H9 (cell line): ENCODE data around the gene PSMB3. TPM values are rescaled to one million over a fixed set of nuclear protein-coding genes. Genes with fewer than 3 reads are reported as not detected.

ENCODE experiments used
- DNase-seq: peaks from one replicate; pipeline ENCODE4 v3.0.0-alpha.2; 2017
- H2AFZ ChIP-seq: one replicate; pipeline ENCODE4 v1.6.1; 2013; ENCODE audit warnings: mild to moderate bottlenecking, low read length, control low read depth, moderate library complexity
- H2AK5ac ChIP-seq: 2 replicates; pipeline ENCODE4 v1.6.1; 2013; ENCODE audit warnings: low read length, control low read depth, mixed read lengths; ENCODE audit not compliant: insufficient read length
- H2BK120ac ChIP-seq: one replicate; pipeline ENCODE4 v1.6.1; 2013; ENCODE audit warnings: low read depth, mild to moderate bottlenecking, low read length, control low read depth, inconsistent platforms; ENCODE audit not compliant: poor library complexity, severe bottlenecking
- H2BK12ac ChIP-seq: 2 replicates; pipeline ENCODE4 v1.6.1; 2013; ENCODE audit warnings: low read length, control low read depth, mixed read lengths, low read depth; ENCODE audit not compliant: insufficient read length
- H2BK15ac ChIP-seq: 2 replicates; pipeline ENCODE4 v1.6.1; 2013; ENCODE audit warnings: low read depth, low read length, control low read depth
- H2BK20ac ChIP-seq: one replicate; pipeline ENCODE4 v1.6.1; 2013; ENCODE audit warnings: low read depth, mild to moderate bottlenecking, low read length, control low read depth, inconsistent platforms; ENCODE audit not compliant: poor library complexity, severe bottlenecking
- H2BK5ac ChIP-seq: 2 replicates; pipeline ENCODE4 v1.6.1; 2013; ENCODE audit warnings: low read length, control low read depth, mixed read lengths; ENCODE audit not compliant: insufficient read length
- H3K14ac ChIP-seq: 2 replicates; pipeline ENCODE4 v1.6.1; 2013; ENCODE audit warnings: low read length, control low read depth; ENCODE audit not compliant: insufficient read depth
- H3K18ac ChIP-seq: 2 replicates; pipeline ENCODE4 v1.6.1; 2013; ENCODE audit warnings: low read depth, mild to moderate bottlenecking, mixed read lengths, low read length, control low read depth; ENCODE audit not compliant: insufficient read length
- H3K23ac ChIP-seq: 2 replicates; pipeline ENCODE4 v1.6.1; 2013; ENCODE audit warnings: low read length, control low read depth, mixed read lengths, low read depth; ENCODE audit not compliant: insufficient read length
- H3K23me2 ChIP-seq: 2 replicates; pipeline ENCODE4 v1.6.1; 2013; ENCODE audit warnings: low read depth, mild to moderate bottlenecking, mixed read lengths, low read length, control low read depth; ENCODE audit not compliant: insufficient read length, poor library complexity, severe bottlenecking
- H3K27ac ChIP-seq: 2 replicates; pipeline ENCODE4 v1.5.1; 2013; ENCODE audit warnings: low read length, control low read depth, mixed read lengths, low read depth; ENCODE audit not compliant: insufficient read length
- H3K27me3 ChIP-seq: 2 replicates; pipeline ENCODE4 v1.6.1; 2013; ENCODE audit warnings: low read length, control low read depth, inconsistent platforms; ENCODE audit not compliant: insufficient read depth
- H3K4ac ChIP-seq: 2 replicates; pipeline ENCODE4 v1.6.1; 2013; ENCODE audit warnings: low read depth, mild to moderate bottlenecking, control low read depth, inconsistent platforms, low read length, moderate library complexity
- H3K4me1 ChIP-seq: 2 replicates; pipeline ENCODE4 v1.6.1; 2013; ENCODE audit warnings: low read length, control low read depth, inconsistent platforms; ENCODE audit not compliant: insufficient read depth
- H3K4me2 ChIP-seq: 2 replicates; pipeline ENCODE4 v1.6.1; 2013; ENCODE audit warnings: low read length, control low read depth, mixed read lengths; ENCODE audit not compliant: insufficient read length, insufficient read depth
- H3K56ac ChIP-seq: 2 replicates; pipeline ENCODE4 v1.6.1; 2013; ENCODE audit warnings: low read depth, mild to moderate bottlenecking, mixed read lengths, low read length, control low read depth; ENCODE audit not compliant: insufficient read length
- H3K79me1 ChIP-seq: 2 replicates; pipeline ENCODE4 v1.6.1; 2013; ENCODE audit warnings: low read depth, mild to moderate bottlenecking, moderate library complexity, low read length, control low read depth, inconsistent platforms; ENCODE audit not compliant: insufficient read depth, poor library complexity, severe bottlenecking
- H3K79me2 ChIP-seq: 2 replicates; pipeline ENCODE4 v1.6.1; 2013; ENCODE audit warnings: low read length, control low read depth, inconsistent platforms; ENCODE audit not compliant: insufficient read depth
- H3K9ac ChIP-seq: 2 replicates; pipeline ENCODE4 v1.6.1; 2013; ENCODE audit warnings: low read length, control low read depth, mixed read lengths; ENCODE audit not compliant: insufficient read length; ENCODE audit errors: extremely low read depth
- H3K9me3 ChIP-seq: one replicate; pipeline ENCODE4 v1.6.1; 2013; ENCODE audit warnings: low read depth, low read length, inconsistent platforms; ENCODE audit not compliant: control insufficient read depth
- H3T11ph ChIP-seq: one replicate; pipeline ENCODE4 v1.6.1; 2013; ENCODE audit warnings: mild to moderate bottlenecking, low read length, control low read depth, inconsistent platforms
- H4K20me1 ChIP-seq: one replicate; pipeline ENCODE4 v1.6.1; 2013; ENCODE audit not compliant: control insufficient read depth, insufficient read length, insufficient read depth
- H4K5ac ChIP-seq: 2 replicates; pipeline ENCODE4 v1.6.1; 2013; ENCODE audit warnings: low read depth, mild to moderate bottlenecking, mixed read lengths, low read length, control low read depth; ENCODE audit not compliant: insufficient read length
- H4K8ac ChIP-seq: replicated peaks from 2 replicates; pipeline ENCODE4 v1.6.1; 2013; ENCODE audit warnings: low read length, control low read depth, mixed read lengths, low read depth; ENCODE audit not compliant: insufficient read length
- H4K91ac ChIP-seq: 2 replicates; pipeline ENCODE4 v1.6.1; 2013; ENCODE audit warnings: low read depth, mild to moderate bottlenecking, moderate library complexity, mixed read lengths, low read length, control low read depth; ENCODE audit not compliant: insufficient read length
- H3K27ac Mint-ChIP-seq, 3 experiments: 2 replicates in 2 of 3; 3 replicates in 1 of 3; pipeline ENCODE4 v1.8.0; 2020 to 2021; ENCODE audit warnings: mixed read lengths in 3 of 3, mild to moderate bottlenecking in 1 of 3, moderate library complexity in 1 of 3
- H3K27me3 Mint-ChIP-seq: 2 replicates; pipeline ENCODE4 v1.8.0; 2021; ENCODE audit warnings: low read depth, mild to moderate bottlenecking, moderate library complexity, mixed read lengths
- H3K36me3 Mint-ChIP-seq, 3 experiments: 2 replicates in 2 of 3; 3 replicates in 1 of 3; pipeline ENCODE4 v1.8.0; 2020 to 2021; ENCODE audit warnings: low read depth in 3 of 3, mixed read lengths in 3 of 3; ENCODE audit not compliant: insufficient read depth in 1 of 3
- H3K4me1 Mint-ChIP-seq, 2 experiments: 2 replicates each; pipeline ENCODE4 v1.8.0; 2020; ENCODE audit warnings: mixed read lengths in 2 of 2
- H3K4me3 Mint-ChIP-seq, 2 experiments: 2 replicates in 1 of 2; 3 replicates in 1 of 2; pipeline ENCODE4 v1.8.0; 2020 to 2021; ENCODE audit warnings: mild to moderate bottlenecking in 2 of 2, mixed read lengths in 2 of 2, moderate library complexity in 1 of 2
- H3K9me3 Mint-ChIP-seq, 2 experiments: 2 replicates in 1 of 2; 3 replicates in 1 of 2; pipeline ENCODE4 v1.8.0; 2020; ENCODE audit warnings: mild to moderate bottlenecking in 2 of 2, mixed read lengths in 2 of 2, moderate library complexity in 1 of 2
- WGBS: extraction: QIAGEN DNeasy Blood & Tissue Kit; methylation state at CpG from one replicate; pipeline ENCODE4 v1.1.7; 2013; ENCODE audit warnings: missing lambda C conversion rate, low lambda C conversion rate, mixed read lengths; ENCODE audit not compliant: insufficient read length; ENCODE audit errors: extremely low coverage; 5-methylcytosine and 5-hydroxymethylcytosine counted together
- total RNA-seq: library from RNA; stranded (reverse); gene quantifications from 2 replicates; pipeline ENCODE4 v1.2.1, GENCODE V29; 2021
- TF ChIP-seq, protein P1 (sequence below): fragments of 200-600 bp; sonication (generic); conservative IDR thresholded peaks from 3 replicates; pipeline ENCODE4 v1.8.0; 2021; ENCODE audit warnings: antibody characterized with exemption, mild to moderate bottlenecking

Gene PSMB3
- total RNA-seq, 1 experiment from 2014 or later, result 242 TPM

GRCh38 chr17:38717139-38717745 is 35.3 kb upstream of the PSMB3 start:
- Histone ChIP-seq H2BK5ac (no peak overlapping the region), H4K8ac (no peak overlapping the region), H3K27ac (no peak overlapping the region), H3K9ac (no peak overlapping the region), H3K79me1 (no peaks in the 10 kb centered on the region), H2AK5ac (no peak overlapping the region), H3K18ac (no peak overlapping the region), H3T11ph (no peak overlapping the region), H2AFZ (no peak overlapping the region), H3K14ac (no peak overlapping the region), H3K4me2 (no peak overlapping the region), H2BK20ac (no peak overlapping the region), H3K56ac (no peak overlapping the region), H3K23ac (no peak overlapping the region), H4K20me1 (peaks cover 3% of the 10 kb centered on the region), H4K5ac (no peak overlapping the region), H2BK15ac (no peak overlapping the region), H2BK12ac (no peak overlapping the region), H3K79me2 (no peaks in the 10 kb centered on the region), H3K4ac (no peak overlapping the region), H3K9me3 (no peaks in the 10 kb centered on the region), H3K27me3 (peaks cover 5% of the 10 kb centered on the region; the same call in 1 of the 2 replicates), H3K4me1 (peaks cover 3% of the 10 kb centered on the region; the same call in 1 of the 2 replicates), H4K91ac (no peak overlapping the region), H3K23me2 (peaks cover 3% of the 10 kb centered on the region), H2BK120ac (no peak overlapping the region)
- no peak overlapping the region for H3K27ac Mint-ChIP-seq
- no CpG with 5 or more reads among the region's 12 CpGs for WGBS
- H3K4me3 Mint-ChIP-seq, result no peak overlapping the region
- no peak for DNase-seq
- H3K36me3 Mint-ChIP-seq, result peaks cover 8 to 15% (median 14%) of the 10 kb centered on the region in 3 experiments; a peak in 6 of 7 replicates
- H3K27me3 Mint-ChIP-seq, result peaks cover 44% of the 10 kb centered on the region
- TF ChIP-seq, protein P1, sequence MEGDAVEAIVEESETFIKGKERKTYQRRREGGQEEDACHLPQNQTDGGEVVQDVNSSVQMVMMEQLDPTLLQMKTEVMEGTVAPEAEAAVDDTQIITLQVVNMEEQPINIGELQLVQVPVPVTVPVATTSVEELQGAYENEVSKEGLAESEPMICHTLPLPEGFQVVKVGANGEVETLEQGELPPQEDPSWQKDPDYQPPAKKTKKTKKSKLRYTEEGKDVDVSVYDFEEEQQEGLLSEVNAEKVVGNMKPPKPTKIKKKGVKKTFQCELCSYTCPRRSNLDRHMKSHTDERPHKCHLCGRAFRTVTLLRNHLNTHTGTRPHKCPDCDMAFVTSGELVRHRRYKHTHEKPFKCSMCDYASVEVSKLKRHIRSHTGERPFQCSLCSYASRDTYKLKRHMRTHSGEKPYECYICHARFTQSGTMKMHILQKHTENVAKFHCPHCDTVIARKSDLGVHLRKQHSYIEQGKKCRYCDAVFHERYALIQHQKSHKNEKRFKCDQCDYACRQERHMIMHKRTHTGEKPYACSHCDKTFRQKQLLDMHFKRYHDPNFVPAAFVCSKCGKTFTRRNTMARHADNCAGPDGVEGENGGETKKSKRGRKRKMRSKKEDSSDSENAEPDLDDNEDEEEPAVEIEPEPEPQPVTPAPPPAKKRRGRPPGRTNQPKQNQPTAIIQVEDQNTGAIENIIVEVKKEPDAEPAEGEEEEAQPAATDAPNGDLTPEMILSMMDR, result no peak
- H3K4me1 Mint-ChIP-seq, result peaks cover 34 to 61% of the 10 kb centered on the region in 2 experiments
- no peaks in the 10 kb centered on the region for H3K9me3 Mint-ChIP-seq
